CD4-positive, alpha-beta T cell treated with Interleukin-4 for 1 hour (primary cell): ENCODE results near the gene TOX3.

Source experiments
- DNase-seq, 2 donors: peaks; one replicate each; pipeline ENCODE4 v3.0.0-alpha.2; 2020 to 2022

The TOX3 gene

DNA sequence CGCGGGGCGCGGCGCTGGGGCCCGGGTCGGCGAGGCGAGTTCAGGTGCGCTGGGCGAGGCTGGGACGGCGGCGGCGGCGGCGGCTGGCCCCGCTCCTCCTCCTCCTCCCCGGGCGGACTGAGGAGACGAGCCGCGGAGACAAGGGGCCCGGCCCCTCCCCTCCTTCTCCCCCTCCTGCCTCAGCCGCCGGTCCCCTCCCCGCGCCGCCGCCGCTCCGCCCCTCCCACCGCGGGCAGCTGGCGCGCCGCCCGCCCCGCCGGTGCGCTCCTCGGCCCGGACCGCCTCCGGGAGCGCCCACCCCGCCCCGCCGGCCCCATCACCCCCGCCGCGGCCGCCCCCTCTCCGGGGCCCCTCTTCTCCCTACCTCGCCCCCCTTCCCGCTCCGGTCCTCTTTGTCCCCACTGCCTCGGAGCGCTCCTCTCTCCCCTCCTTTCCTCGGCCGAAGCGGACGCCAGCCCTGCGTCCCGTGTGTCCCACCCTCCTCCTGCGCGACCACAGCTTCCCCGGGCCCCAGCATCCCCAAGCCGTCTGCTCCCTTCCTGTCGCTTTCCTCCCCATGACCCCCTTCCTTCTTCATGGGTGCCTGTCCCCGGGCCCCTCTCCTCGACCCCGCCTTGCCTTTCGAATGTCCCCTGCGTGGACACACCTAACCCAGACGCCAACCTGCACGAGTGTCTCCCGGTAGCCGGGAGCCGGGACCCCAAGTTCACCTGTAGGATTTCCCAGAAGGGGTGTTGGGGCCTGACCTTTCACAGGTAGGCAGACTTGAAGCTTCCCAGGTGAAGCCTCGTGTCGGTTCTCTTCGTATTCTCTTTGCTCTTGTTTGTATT is at the start of gene TOX3:
TOX3 (minus strand) TSS at position 140 of the 830 bp plus-strand sequence. CDS start 420 bp downstream, outside the sequence.
- no peak for DNase-seq

- DNase-seq: no peak
Observed at GRCh38 chr16:52592778-52593177, 45.8 kb upstream of the TOX3 start.

- no peak for DNase-seq
Observed at GRCh38 chr16:52591934-52592592, 45.1 kb upstream of the TOX3 start.

- DNase-seq: no peak
Observed at GRCh38 chr16:52591471-52591870, 44.5 kb upstream of the TOX3 start.

GRCh38 chr16:52586159-52586558 is 39.2 kb upstream of the TOX3 start:
- no peak for DNase-seq

GRCh38 chr16:52584354-52585320 is 37.7 kb upstream of the TOX3 start:
- no peak for DNase-seq

DNA sequence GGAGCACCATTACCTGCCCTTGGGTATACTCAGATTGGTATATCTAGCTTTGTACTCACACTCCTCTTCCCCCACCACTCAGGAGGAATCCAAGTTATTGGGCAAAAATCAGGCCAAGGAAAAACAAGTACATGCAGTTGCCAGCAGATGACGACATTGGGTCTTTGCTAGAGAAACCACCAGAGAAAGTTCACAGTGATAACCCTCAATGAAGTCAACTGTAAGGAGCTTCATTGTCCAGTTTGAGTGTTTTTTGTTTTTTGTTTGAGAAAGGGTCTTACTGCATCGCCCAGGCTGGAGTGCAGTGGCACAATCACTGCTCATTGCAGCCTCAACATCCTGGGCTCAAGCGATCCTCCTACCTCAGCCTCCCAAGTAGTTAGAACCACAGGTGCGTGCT is 34.6 kb upstream of the TOX3 start:
- no peak for DNase-seq

DNA sequence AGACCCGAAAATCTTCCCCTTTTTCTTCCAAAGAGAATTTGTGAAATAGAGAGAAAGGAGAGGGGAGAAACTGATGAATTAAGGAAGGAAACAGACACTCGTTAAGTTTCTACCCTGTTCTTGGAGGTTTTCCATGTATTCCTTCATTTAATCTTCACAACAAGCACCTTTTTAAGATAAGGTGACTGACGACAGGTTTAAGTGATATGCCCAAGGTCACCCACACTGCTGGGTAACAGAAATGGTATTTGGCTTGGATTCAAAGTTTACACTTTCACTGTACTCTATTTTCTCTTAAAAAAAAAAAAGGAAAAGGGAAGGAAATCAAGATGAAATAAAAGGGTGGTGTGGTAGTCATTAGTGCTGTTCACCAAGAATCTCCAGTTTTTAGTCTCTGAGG is 33.5 kb upstream of the TOX3 start:
- DNase-seq: no peak

GRCh38 chr16:52578829-52579498 is 32.0 kb upstream of the TOX3 start:
- no peak for DNase-seq

- no peak for DNase-seq
Observed at GRCh38 chr16:52578007-52578828, 31.3 kb upstream of the TOX3 start.

DNA sequence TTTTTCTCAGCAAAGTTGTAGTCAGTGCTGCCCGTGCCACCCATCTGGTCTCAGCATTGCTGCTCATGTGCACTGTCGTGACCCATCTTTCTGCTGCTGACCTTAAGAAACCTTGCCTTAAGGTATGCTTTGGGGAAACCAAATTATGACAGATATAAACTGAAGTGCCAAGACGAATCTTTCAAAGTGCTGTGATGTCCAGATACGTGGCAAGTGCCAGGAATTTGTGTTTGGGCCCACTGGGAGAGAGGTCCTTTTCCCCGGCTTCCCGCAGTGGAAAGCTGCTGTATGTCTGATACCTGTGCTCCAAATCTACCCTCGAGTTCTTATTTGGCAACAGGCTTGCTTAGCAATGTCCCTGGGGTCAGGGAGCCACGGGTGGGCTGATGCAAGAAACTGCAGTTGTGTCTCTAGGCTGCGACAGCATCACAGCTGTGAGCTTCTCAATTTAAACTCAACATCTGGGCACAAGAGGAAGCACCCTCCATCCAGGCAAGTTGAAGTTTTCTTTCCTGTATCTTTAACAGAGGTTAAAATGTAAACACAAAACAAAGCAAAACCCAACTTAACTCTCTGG is 30.3 kb upstream of the TOX3 start:
- no peak for DNase-seq

DNA sequence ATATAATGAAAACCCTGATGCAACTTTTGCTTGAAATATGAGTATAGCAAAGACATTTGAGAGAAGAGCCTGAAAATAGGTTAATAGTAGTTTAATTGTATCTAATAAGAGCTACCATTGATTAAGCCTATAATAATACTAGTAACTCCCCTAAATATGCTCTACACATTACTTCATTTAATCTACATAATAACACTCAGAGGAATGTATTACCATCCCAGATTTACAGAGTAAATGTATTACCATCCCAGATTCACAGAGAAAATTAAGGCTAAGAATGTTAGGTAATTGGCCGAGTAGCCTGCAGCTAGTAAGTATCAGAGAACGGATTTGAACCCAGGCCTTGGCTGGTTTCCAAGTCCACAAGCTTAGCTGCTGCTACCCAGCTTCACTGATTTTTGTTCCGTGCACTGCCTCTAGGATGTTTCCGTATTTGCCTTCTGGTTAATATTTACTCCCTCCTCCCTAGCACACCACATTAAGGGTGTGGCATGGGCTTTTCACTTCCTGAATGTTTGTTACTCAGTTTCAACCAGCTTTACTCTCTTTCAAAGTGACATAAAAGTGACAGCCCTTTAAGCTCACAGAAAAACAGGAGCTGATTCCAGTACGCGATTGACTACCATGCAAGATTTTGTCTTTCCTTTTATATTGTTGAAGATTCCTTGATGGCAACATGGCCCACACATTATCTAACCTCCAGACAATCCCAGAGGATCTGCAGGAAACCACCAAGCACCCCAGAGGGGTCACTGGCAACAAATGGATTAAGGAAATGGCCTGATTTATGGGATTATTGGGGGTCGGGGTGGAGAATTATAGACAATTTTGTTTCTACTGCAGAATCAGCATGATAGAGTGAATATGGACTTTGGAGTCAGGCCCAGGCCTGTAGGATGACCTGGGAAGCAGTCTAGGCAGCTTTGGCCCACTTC is 26.7 kb upstream of the TOX3 start:
- no peak for DNase-seq

DNA sequence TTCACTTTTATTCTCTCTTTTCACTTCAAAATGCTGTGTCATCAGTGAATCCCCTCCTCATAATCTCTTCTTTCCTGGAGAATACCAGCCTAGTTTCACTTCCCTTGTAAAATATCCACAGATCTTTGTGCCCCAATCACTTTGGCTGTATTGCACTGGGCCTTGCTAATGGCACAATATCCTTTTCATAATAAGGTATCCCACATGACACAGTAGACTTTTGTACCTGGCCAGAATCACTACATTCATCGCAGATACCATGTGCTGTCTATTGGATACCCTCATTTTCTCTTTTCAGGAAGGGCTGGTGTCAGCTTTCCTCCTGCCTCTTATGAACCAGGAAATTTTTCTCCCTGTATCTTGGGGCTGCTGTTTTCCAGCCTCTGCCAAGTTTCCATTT is 25.7 kb upstream of the TOX3 start:
- no peak for DNase-seq

DNA sequence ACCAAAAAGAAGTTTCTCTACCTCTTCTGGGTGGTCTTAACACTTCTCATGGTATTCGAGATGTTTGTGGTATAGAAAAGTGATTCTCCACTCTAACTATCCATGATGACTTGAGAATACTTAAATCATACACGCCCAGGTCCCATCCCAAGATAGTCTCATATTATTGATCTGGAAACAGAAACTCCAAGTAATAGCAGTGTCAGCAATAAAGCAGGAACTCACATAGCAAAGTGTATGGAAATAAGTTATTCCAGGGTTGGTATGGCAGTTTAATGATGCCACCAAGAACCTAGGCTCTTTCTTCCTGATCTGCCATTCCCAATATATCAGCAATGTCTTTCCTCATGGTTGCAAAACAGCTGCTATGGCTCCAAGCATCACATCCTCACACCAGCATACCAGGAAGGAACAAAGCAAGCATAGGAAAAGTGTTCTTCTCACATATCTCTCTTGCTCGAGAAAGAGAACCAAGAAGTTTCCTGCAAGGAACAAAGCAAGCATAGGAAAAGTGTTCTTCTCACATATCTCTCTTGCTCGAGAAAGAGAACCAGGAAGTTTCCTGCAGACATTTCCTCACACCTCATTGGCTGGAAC is 23.6 kb upstream of the TOX3 start:
- no peak for DNase-seq

DNA sequence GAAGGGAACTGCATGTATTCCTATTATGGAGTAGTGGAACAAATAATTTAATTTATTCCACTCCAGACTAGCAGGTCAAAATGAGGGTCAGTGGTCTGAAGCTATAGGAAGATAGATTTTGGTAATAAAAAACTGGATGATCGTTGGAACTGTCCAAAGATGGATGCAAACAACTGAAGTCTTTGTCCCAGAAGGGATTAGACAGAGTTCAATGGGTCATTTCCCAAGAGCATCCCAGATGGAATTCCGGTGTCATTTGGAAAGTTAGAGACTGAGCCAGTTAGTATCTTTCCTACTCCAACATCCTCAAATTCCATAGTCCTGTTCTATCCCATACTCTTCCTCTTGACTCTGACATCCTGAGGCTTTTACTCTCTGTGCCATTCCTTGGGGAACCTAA is 22.8 kb upstream of the TOX3 start:
- DNase-seq: no peak

DNA sequence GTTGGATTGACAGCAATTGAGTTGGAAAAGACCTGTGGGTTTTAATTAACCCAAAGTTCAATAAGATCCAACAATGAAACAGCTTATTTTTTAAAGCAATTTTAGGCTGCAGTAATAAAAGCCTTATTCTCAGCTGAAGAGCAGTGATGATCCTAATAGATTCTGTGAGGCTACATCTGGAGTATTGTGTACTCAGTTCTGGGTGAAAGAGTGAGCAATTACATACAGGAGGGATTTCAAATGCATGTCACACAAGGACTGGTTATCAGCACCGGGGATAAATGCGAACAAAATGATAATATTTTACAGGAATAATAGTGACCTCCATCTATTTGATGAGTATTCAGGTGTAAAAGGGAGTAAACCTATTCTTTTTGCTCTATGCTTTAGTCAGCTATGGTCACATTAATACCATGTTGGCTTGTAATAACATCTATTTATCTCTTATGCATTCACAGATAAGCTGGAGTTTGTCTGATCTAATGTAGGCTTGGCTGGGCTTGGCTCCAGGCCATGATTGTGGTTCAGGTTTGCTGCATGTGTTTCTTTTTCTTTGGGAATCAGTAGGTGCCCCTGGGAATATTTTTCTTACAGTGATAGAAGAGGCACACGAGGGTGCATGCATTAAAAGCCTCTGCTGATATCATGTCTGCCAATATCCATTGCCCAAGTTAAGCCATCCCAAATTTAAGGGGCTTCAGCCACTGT is 22.2 kb upstream of the TOX3 start:
- DNase-seq: no peak

GRCh38 chr16:52568495-52568894 is 21.6 kb upstream of the TOX3 start:
- no peak for DNase-seq

GRCh38 chr16:52567193-52567592 is 20.2 kb upstream of the TOX3 start:
- no peak for DNase-seq
